ENCODE results near the gene SORL1-AS1.

SORL1-AS1 gene

DNA sequence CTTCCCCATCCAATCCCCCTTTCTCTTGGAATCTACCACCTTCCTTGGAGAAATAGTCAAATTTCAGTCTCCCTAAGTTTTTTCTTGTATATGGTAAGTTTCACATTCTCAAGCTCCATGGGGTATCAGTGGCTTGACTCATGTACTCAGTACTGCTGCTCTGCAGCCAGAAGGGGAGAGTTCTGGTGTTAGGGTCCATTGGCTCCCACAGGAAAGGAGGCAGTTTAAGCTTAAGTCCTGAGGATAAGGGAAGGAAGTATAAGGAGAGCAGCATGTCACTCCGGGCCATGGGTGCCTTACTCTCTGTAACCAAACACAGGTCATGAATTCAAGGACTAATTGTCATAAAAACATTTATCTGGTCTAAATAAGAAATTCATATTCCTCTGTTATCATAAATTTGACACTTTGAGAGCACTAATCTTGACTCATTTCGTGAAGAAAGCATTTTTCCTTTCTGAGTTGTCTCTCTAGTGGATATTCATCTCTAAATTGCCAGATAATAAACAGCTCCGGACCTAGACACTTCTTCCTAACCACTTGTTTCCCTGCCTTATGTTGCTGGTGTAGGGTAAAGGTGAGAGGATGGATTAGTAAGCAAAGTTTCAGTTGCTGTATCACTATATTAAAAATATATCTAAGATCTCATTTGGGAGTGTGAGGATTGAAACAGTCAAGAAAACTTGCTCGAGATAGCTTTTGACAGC lies 20.8 kb downstream of the SORL1-AS1 start:
- Histone ChIP-seq H3K4me1 (ENCODE audit: control insufficient read depth in 1 of 2, insufficient read depth in 2 of 2, low read depth in 1 of 2, low read length in 1 of 2) (peaks cover 0 to under 1% of the 10 kb centered on the region in 2 experiments; a peak in 1 of 4 replicates), H3K9me3 (no peaks in the 10 kb centered on the region), H2AFZ (ENCODE audit: low read depth) (no peak overlapping the region), H3K36me3 (replicated peaks in 1 of 2; ENCODE audit: control insufficient read depth in 1 of 2, insufficient read depth in 2 of 2, low read length in 1 of 2) (no peaks in the 10 kb centered on the region), H3K9me2 (no peaks in the 10 kb centered on the region), H3K27me3 (ENCODE audit: insufficient read depth) (peaks cover under 1% of the 10 kb centered on the region; the same call in 1 of the 2 replicates), H3K27ac (ENCODE audit: low read depth in 2 of 2, low read length in 1 of 2) (no peak overlapping the region), H4K20me1 (ENCODE audit: insufficient read depth) (no peaks in the 10 kb centered on the region), H3K9ac (no peak overlapping the region), H3K4me2 (no peak overlapping the region), H3K4me3 (ENCODE audit: low read depth in 2 of 2, low read length in 1 of 2) (no peak overlapping the region), H3K79me2 (ENCODE audit: insufficient read depth) (no peaks in the 10 kb centered on the region), H3F3A (replicated peaks; ENCODE audit: insufficient read depth) (no peaks in the 10 kb centered on the region)
- 47% methylated on average over 4 of the region's 4 CpGs for WGBS (ENCODE audit: low lambda C conversion rate)
- TF ChIP-seq SIN3A (IDR thresholded peaks at IDR 0.05; ENCODE audit: borderline replicate concordance, low read depth, low read length) (no peak), TCF12 (IDR thresholded peaks at IDR 0.05) (no peak), FOXM1 (IDR thresholded peaks at IDR 0.05; ENCODE audit: low read depth) (no peak), YY1 (IDR thresholded peaks at IDR 0.05; ENCODE audit: low read depth) (no peak), JUND (IDR thresholded peaks at IDR 0.05) (no peak), ELF1 (IDR thresholded peaks at IDR 0.05) (no peak), FOXJ3 (CRISPR knock-in tag; IDR thresholded peaks at IDR 0.05) (no peak), TAF1 (IDR thresholded peaks at IDR 0.05; ENCODE audit: borderline replicate concordance, low read depth, low read length) (no peak), NFIC (IDR thresholded peaks at IDR 0.05; ENCODE audit: borderline replicate concordance) (no peak), EZH2phosphoT487 (IDR thresholded peaks at IDR 0.05; ENCODE audit: borderline replicate concordance, low read depth) (no peak), FOSL2 (IDR thresholded peaks at IDR 0.05; ENCODE audit: borderline replicate concordance, low read depth) (no peak), SMC3 (IDR thresholded peaks at IDR 0.05; ENCODE audit: low read depth, low read length) (no peak), POLR2AphosphoS5 (IDR thresholded peaks at IDR 0.05; ENCODE audit: low read depth, low read length) (no peak), RCOR1 (IDR thresholded peaks at IDR 0.05; ENCODE audit: low read length) (no peak), RFX5 (IDR thresholded peaks at IDR 0.05; ENCODE audit: low read length) (no peak)
- TF ChIP-seq, protein P1, sequence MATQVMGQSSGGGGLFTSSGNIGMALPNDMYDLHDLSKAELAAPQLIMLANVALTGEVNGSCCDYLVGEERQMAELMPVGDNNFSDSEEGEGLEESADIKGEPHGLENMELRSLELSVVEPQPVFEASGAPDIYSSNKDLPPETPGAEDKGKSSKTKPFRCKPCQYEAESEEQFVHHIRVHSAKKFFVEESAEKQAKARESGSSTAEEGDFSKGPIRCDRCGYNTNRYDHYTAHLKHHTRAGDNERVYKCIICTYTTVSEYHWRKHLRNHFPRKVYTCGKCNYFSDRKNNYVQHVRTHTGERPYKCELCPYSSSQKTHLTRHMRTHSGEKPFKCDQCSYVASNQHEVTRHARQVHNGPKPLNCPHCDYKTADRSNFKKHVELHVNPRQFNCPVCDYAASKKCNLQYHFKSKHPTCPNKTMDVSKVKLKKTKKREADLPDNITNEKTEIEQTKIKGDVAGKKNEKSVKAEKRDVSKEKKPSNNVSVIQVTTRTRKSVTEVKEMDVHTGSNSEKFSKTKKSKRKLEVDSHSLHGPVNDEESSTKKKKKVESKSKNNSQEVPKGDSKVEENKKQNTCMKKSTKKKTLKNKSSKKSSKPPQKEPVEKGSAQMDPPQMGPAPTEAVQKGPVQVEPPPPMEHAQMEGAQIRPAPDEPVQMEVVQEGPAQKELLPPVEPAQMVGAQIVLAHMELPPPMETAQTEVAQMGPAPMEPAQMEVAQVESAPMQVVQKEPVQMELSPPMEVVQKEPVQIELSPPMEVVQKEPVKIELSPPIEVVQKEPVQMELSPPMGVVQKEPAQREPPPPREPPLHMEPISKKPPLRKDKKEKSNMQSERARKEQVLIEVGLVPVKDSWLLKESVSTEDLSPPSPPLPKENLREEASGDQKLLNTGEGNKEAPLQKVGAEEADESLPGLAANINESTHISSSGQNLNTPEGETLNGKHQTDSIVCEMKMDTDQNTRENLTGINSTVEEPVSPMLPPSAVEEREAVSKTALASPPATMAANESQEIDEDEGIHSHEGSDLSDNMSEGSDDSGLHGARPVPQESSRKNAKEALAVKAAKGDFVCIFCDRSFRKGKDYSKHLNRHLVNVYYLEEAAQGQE (IDR thresholded peaks at IDR 0.05; ENCODE audit: low read depth, low read length), result no peak
- TF ChIP-seq, protein P2, sequence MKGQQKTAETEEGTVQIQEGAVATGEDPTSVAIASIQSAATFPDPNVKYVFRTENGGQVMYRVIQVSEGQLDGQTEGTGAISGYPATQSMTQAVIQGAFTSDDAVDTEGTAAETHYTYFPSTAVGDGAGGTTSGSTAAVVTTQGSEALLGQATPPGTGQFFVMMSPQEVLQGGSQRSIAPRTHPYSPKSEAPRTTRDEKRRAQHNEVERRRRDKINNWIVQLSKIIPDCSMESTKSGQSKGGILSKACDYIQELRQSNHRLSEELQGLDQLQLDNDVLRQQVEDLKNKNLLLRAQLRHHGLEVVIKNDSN (IDR thresholded peaks at IDR 0.05; ENCODE audit: borderline replicate concordance, low read depth), result no peak
- TF ChIP-seq, protein P3, sequence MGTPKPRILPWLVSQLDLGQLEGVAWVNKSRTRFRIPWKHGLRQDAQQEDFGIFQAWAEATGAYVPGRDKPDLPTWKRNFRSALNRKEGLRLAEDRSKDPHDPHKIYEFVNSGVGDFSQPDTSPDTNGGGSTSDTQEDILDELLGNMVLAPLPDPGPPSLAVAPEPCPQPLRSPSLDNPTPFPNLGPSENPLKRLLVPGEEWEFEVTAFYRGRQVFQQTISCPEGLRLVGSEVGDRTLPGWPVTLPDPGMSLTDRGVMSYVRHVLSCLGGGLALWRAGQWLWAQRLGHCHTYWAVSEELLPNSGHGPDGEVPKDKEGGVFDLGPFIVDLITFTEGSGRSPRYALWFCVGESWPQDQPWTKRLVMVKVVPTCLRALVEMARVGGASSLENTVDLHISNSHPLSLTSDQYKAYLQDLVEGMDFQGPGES (IDR thresholded peaks at IDR 0.05; ENCODE audit: low read depth, low read length), result no peak
- TF ChIP-seq, protein P4, sequence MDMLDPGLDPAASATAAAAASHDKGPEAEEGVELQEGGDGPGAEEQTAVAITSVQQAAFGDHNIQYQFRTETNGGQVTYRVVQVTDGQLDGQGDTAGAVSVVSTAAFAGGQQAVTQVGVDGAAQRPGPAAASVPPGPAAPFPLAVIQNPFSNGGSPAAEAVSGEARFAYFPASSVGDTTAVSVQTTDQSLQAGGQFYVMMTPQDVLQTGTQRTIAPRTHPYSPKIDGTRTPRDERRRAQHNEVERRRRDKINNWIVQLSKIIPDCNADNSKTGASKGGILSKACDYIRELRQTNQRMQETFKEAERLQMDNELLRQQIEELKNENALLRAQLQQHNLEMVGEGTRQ (IDR thresholded peaks at IDR 0.05; ENCODE audit: borderline replicate concordance, low read depth, low read length), result no peak
- DNase-seq, result no peak
- ChIA-PET CTCF (interaction anchor here (1.3 kb wide), 1 partner anchor 159 kb away, joined by 6 read pairs; no protein-coding TSS in a partner anchor), POLR2A (no interaction called here)

Data from SK-N-SH (cell line).